ENCODE results near the gene PDP2. TPM values are rescaled to one million over a fixed set of nuclear protein-coding genes. Genes with fewer than 3 reads are reported as not detected.
"Not testable (repeated sequence)": the region's sequence is repeated elsewhere in the genome, so short reads cannot be mapped to it uniquely, and the experiment has no call there.

Gene PDP2
- total RNA-seq, 1 donor: 4.0 TPM

GRCh38 chr16:66888647-66889615, 8.6 kb downstream of the PDP2 start:
- Histone ChIP-seq H3K4me1 (ENCODE audit: insufficient read depth, low read length) (no peaks in the 10 kb centered on the region), H3K27me3 (ENCODE audit: insufficient read depth, low read length) (no peaks in the 10 kb centered on the region), H3K4me3 (ENCODE audit: low read length) (no peak overlapping the region), H3K9me3 (ENCODE audit: low read depth, low read length) (no peaks in the 10 kb centered on the region)

GRCh38 chr16:66889622-66890021, 9.3 kb downstream of the PDP2 start:
- H3K4me1 ChIP-seq (ENCODE audit: insufficient read depth, low read length): no peaks in the 10 kb centered on the region
- no peak overlapping the region for H3K4me3 ChIP-seq (ENCODE audit: low read length)
- no peaks in the 10 kb centered on the region for H3K27me3 ChIP-seq (ENCODE audit: insufficient read depth, low read length)
- H3K9me3 ChIP-seq (ENCODE audit: low read depth, low read length): no peaks in the 10 kb centered on the region

- H3K4me1 ChIP-seq (ENCODE audit: insufficient read depth, low read length): peaks cover 3% of the 10 kb centered on the region
- no peaks in the 10 kb centered on the region for H3K27me3 ChIP-seq (ENCODE audit: insufficient read depth, low read length)
- no peaks in the 10 kb centered on the region for H3K9me3 ChIP-seq (ENCODE audit: low read depth, low read length)
- no peak overlapping the region for H3K4me3 ChIP-seq (ENCODE audit: low read length)
These were observed 10.5 kb downstream of the PDP2 start for GRCh38 chr16:66890799-66891198.

- no peaks in the 10 kb centered on the region for H3K27me3 ChIP-seq (ENCODE audit: insufficient read depth, low read length)
- peaks cover 3% of the 10 kb centered on the region for H3K4me1 ChIP-seq (ENCODE audit: insufficient read depth, low read length)
- no peaks in the 10 kb centered on the region for H3K9me3 ChIP-seq (ENCODE audit: low read depth, low read length)
- H3K4me3 ChIP-seq (ENCODE audit: low read length): no peak overlapping the region
These were observed 11.0 kb downstream of the PDP2 start for GRCh38 chr16:66891360-66891759.

GRCh38 chr16:66891797-66892196, 11.5 kb downstream of the PDP2 start:
- Histone ChIP-seq H3K4me3 (ENCODE audit: low read length) (no peak overlapping the region), H3K4me1 (ENCODE audit: insufficient read depth, low read length) (peaks cover 3% of the 10 kb centered on the region), H3K27me3 (ENCODE audit: insufficient read depth, low read length) (no peaks in the 10 kb centered on the region), H3K9me3 (ENCODE audit: low read depth, low read length) (no peaks in the 10 kb centered on the region)

GRCh38 chr16:66894055-66894454, 13.7 kb downstream of the PDP2 start:
- Histone ChIP-seq H3K27me3 (ENCODE audit: insufficient read depth, low read length) (no peaks in the 10 kb centered on the region), H3K9me3 (ENCODE audit: low read depth, low read length) (no peaks in the 10 kb centered on the region), H3K4me1 (ENCODE audit: insufficient read depth, low read length) (peaks cover 3% of the 10 kb centered on the region), H3K4me3 (ENCODE audit: low read length) (no peak overlapping the region)

- no peaks in the 10 kb centered on the region for H3K9me3 ChIP-seq (ENCODE audit: low read depth, low read length)
- H3K4me1 ChIP-seq (ENCODE audit: insufficient read depth, low read length): peaks cover 3% of the 10 kb centered on the region
- no peak overlapping the region for H3K4me3 ChIP-seq (ENCODE audit: low read length)
- H3K27me3 ChIP-seq (ENCODE audit: insufficient read depth, low read length): no peaks in the 10 kb centered on the region
These were observed 14.8 kb downstream of the PDP2 start for GRCh38 chr16:66894948-66895688.

GRCh38 chr16:66895689-66895979, 15.3 kb downstream of the PDP2 start:
- Histone ChIP-seq H3K4me3 (ENCODE audit: low read length) (no peak overlapping the region), H3K4me1 (ENCODE audit: insufficient read depth, low read length) (peaks cover 3% of the 10 kb centered on the region), H3K27me3 (ENCODE audit: insufficient read depth, low read length) (no peaks in the 10 kb centered on the region), H3K9me3 (ENCODE audit: low read depth, low read length) (no peaks in the 10 kb centered on the region)

GRCh38 chr16:66895999-66896398, 15.7 kb downstream of the PDP2 start:
- Histone ChIP-seq H3K4me3 (ENCODE audit: low read length) (no peak overlapping the region), H3K27me3 (ENCODE audit: insufficient read depth, low read length) (no peaks in the 10 kb centered on the region), H3K4me1 (ENCODE audit: insufficient read depth, low read length) (peaks cover 3% of the 10 kb centered on the region), H3K9me3 (ENCODE audit: low read depth, low read length) (no peaks in the 10 kb centered on the region)

- H3K27me3 ChIP-seq (ENCODE audit: insufficient read depth, low read length); H3K9me3 ChIP-seq (ENCODE audit: low read depth, low read length): not testable (repeated sequence)
These were observed 16.4 kb downstream of the PDP2 start for GRCh38 chr16:66896682-66897081.

GRCh38 chr16:66898207-66898606, 17.9 kb downstream of the PDP2 start:
- Histone ChIP-seq H3K9me3 (ENCODE audit: low read depth, low read length) (no peaks in the 10 kb centered on the region), H3K27me3 (ENCODE audit: insufficient read depth, low read length) (no peaks in the 10 kb centered on the region), H3K4me1 (ENCODE audit: insufficient read depth, low read length) (peaks cover 3% of the 10 kb centered on the region), H3K4me3 (ENCODE audit: low read length) (no peak overlapping the region)

More at GRCh38 chr16:66896682-66897081, 16.4 kb downstream of the PDP2 start:
- H3K4me3 ChIP-seq (ENCODE audit: low read length); H3K4me1 ChIP-seq (ENCODE audit: insufficient read depth, low read length): not testable (repeated sequence)

- Histone ChIP-seq H3K9me3 (ENCODE audit: low read depth, low read length) (no peaks in the 10 kb centered on the region), H3K27me3 (ENCODE audit: insufficient read depth, low read length) (no peaks in the 10 kb centered on the region), H3K4me3 (ENCODE audit: low read length) (no peak overlapping the region), H3K4me1 (ENCODE audit: insufficient read depth, low read length) (peaks cover 3% of the 10 kb centered on the region)
These were observed 18.6 kb downstream of the PDP2 start for GRCh38 chr16:66898933-66899309.

GRCh38 chr16:66899310-66899944, 19.1 kb downstream of the PDP2 start:
- H3K4me3 ChIP-seq (ENCODE audit: low read length): no peak overlapping the region
- peaks cover 3% of the 10 kb centered on the region for H3K4me1 ChIP-seq (ENCODE audit: insufficient read depth, low read length)
- no peaks in the 10 kb centered on the region for H3K27me3 ChIP-seq (ENCODE audit: insufficient read depth, low read length)
- no peaks in the 10 kb centered on the region for H3K9me3 ChIP-seq (ENCODE audit: low read depth, low read length)

- H3K9me3 ChIP-seq (ENCODE audit: low read depth, low read length): no peaks in the 10 kb centered on the region
- H3K4me3 ChIP-seq (ENCODE audit: low read length): no peak overlapping the region
- H3K27me3 ChIP-seq (ENCODE audit: insufficient read depth, low read length): no peaks in the 10 kb centered on the region
- peaks cover 3% of the 10 kb centered on the region for H3K4me1 ChIP-seq (ENCODE audit: insufficient read depth, low read length)
These were observed 19.8 kb downstream of the PDP2 start for GRCh38 chr16:66899945-66900710.

Data from mononuclear cell (primary cell).